GM19193 (cell line): ENCODE data around the gene CCR8.

Experiments used
- POLR2A ChIP-seq: IDR thresholded peaks from 4 replicates; pipeline ENCODE4 v1.6.1; 2011; ENCODE audit not compliant: insufficient read depth, insufficient read length; ENCODE audit errors: extremely low read depth

The CCR8 gene

DNA sequence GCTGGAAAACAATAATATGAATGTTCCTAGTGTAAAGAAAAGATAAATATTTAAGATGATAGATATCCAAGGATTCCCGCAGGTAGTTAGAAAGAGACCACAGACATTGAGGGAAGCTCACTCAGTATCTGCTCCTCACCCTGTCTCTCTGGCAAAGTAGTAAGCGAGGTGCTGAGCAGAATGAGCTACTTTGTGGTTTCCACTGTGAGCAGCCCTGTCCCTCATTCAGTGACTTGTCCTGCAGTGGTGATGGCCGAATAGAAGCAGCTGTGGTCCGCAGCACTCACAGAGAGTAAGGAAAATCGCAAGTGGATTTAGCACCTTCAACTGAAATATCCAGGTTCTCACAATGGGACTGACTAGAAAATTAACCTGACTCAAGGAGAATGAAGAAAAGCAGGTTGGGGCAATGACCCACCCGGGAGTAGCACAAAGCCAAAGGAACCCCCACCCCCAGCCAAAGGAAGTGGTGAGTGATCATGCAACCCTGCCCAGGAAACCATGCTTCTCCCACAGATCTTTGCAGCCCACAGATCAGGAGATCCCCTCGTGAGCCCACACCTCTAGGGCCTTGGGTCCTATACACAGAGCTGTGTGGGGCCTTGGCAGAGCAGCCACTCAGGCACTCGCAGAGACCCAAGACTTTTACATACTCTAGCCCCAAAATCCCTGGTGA is 31.9 kb downstream of the CCR8 start:
- no peak for TF ChIP-seq POLR2A

DNA sequence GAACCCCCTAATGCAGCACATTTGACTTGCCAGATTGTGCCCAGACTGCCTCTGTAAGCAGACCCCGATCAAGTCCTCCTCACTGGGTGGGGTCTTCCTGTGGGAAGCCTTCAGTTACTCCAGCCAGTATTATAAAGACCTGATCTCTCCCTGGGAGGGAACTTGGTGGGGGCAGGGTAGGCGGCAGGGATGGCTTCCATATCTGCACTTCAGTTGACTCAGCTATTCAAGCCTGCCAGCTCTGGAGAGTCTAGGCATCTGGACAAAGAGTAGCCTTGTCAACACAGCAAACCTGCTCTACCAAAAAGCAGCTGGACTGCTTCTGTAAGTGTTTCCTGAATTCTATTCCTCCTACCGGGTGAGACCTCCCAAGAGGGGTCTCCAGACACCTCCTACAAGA is 32.7 kb downstream of the CCR8 start:
- TF ChIP-seq POLR2A = no peak

DNA sequence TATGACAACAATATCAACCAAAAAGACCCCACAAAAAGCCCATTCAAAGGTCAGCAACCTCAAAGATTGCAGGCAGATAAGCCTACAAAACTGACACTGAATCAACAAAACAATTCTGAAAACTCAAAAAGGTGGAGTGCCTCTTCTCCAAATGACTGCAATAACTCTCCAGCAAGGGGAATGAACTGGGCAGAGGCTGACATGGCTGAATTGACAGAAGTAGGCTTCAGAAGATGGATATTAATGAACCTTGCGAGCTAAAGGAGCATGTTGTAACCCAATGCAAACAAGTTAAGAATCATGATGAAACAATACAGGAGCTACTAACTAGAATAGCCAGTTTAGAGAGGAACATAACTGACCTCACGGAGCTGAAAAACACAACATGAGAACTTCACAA is 33.3 kb downstream of the CCR8 start:
- TF ChIP-seq POLR2A = no peak

DNA sequence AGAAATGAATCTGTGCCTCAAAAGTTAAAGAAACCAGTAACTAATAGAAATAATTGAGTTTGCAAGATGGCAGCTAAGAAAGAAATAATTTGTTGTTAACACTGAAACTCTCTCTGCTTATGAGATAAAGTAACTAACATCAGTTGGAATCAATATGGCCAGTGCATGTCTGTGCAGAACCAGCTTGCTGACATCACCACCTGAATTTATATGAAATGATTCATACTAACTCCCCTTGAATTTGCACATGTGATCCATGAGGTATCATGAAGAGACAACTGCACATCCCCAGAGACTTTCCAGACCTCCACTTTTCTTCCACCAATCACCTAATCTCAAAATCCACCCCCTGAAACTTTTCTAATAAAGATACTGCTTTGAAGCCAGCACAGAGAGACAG is 43.3 kb downstream of the CCR8 start:
- TF ChIP-seq POLR2A = no peak

DNA sequence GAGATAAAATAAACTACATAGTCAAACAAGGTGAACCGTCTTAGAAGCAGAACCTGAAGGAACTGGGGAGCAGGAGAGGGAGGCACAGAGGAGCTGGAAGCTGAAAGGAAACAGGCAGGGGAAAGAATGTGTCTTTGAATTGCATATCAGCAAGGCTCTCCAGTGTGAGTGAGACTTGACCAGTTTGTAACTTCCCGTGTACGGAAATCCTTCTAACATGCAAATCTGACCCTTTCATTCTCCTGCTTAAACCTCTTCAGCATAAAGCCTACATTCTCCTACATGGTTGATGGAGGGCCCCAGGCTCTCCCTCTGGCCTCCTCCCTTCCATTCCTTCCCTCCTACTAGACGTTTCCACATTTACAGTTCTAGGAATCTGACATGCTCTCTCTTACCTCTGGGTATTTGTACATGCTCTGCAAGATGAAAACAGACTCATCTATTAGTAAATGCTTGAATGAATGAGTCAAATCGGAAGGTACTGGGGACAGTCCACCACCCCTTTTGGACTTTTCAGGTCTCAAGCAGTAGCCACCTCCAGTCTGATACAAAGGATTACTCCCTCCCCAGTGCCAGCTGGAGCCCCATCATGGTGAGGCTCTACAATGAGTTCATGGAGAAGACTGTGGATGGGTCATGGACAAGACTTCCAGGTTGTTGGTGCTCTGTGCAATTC is 47.6 kb downstream of the CCR8 start:
- no peak for TF ChIP-seq POLR2A

DNA sequence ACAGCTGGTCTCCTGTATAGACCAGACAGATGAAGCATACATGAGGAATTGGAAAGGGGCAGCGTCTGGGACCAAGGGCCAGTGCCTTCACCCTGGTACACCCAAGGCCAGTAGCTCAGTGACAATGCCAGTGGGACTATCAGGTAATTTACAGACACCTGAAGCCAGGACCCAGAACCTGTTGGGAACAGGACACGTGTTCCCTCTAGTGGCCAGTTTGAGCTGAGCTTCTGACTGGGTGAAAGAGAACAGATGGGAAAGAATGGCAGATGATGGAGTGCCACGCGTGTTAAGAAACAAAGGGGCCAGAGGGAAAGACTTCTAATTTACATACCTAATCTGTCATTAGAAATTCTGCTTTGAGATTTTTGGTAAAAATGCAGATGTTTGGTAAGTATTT is 48.6 kb downstream of the CCR8 start:
- no peak for TF ChIP-seq POLR2A

DNA sequence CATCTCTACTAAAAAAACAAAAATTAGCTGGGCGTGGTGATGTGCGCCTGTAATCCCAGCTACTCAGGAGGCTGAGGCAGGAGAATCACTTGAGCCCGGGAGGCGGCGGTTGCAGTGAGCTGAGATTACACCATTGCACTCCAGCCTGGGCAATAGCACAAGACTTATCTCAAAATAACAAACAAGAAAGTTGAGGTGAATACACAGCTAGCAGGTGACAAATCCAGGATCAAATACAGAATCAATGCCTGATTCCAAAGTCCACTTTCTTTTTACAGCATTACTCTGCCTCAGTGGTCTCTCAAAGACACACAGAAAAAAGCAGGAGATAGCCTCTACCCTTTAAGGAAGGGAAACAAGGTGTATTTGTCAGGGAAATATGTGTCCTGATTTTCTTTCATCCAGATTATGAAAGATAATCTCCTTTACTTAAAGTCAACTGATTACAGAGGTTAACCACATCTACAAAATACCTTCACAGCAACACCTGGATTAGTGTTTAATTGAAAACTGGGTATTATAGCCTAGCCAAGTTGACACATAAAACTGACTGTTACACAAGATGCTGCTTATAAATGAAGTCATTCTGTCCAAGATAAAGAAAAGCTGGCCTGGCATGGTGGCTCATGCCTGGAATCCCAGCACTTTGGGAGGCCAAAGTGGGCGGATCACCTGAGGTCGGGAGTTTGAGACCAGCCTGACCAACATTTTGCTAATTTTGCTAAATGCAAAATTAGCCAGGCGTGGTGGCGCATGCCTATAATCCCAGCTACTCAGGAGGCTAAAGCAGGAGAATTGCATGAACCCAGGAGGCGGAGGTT is 49.7 kb downstream of the CCR8 start:
- TF ChIP-seq POLR2A = no peak

DNA sequence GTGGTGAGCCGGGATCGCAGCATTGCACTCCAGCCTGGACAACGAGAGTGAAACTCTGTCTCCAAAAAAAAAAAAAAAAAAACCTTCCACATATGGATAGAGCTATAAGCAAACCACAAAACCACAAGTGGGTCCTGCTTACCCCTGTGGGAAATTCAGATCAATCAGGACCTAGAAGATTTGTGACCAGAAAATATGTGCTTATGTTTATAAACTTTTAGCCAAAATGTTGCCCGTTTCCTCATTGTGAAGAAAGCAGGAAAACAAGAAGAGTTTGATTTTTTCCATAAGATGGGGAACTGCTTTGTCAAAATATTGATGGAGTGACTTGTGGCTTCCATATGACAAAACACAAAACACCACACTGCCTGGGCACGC is 50.3 kb downstream of the CCR8 start:
- TF ChIP-seq POLR2A = no peak

DNA sequence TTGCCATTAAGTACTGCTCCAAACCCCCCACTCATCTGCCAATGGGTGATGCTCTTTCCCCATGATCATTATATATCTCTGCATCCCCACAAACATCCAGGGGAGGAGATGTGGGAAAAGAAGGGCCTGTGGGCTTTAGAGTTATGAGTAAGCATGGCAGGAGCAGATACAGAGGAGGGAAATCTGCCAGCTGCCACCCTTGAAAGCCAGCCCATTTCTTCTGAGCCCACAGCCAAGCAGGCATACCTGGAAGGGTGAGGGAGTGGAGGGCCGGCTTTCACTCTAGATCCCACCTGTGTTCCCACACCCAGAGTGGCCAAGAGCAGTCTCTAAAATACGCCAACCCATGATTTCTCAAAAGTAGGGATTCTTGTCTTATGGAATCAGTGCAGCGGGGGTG is 51.9 kb downstream of the CCR8 start:
- TF ChIP-seq POLR2A = no peak
